ENCODE data around the gene B3GNT4.

DNA sequence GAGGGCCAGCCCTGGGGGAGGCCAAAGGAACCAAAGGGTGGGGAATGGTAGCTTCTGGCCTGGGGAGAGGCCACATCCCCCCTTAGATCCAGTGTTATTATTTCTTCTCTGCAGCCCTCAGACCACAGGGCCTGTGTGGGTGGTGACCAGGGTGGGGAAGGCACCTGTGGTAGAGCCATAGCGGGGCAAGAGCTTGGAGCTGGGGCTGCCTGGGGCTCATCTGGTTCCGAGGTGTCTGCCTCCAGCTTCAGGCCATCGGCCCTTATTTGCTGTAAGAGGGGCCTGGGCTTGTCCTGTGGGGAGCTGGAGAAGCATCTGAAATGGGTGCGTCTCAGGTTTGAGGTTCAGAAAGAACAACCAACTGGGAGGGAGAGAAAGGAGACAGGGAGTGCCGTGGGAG is 2.1 kb upstream of the B3GNT4 start:
- TF ChIP-seq POLR2A (IDR thresholded peaks at IDR 0.05; ENCODE audit: low read depth, low read length) = no peak
- no peak for TF ChIP-seq POLR2AphosphoS5 (IDR thresholded peaks at IDR 0.05; ENCODE audit: low read depth, low read length)

Data from GM12892 (cell line).